Stimulated activated CD4-positive, alpha-beta T cell treated with anti-CD3 and anti-CD28 coated beads, TNF-alpha, amount 100 ng/mL, for 4 hours (primary cell): ENCODE measurements around the gene MUC5AC.
"Not testable (repeated sequence)": the region's sequence is repeated elsewhere in the genome, so short reads cannot be mapped to it uniquely, and the experiment has no call there.

Experiments
- DNase-seq, 3 experiments: peaks; one replicate each; pipeline ENCODE4 v3.0.0-alpha.2; 2020; ENCODE audit warnings: low read depth in 3 of 3

MUC5AC gene

GRCh38 chr11:1175461-1176223, 17.9 kb downstream of the MUC5AC start:
- DNase-seq, result no peak

DNA sequence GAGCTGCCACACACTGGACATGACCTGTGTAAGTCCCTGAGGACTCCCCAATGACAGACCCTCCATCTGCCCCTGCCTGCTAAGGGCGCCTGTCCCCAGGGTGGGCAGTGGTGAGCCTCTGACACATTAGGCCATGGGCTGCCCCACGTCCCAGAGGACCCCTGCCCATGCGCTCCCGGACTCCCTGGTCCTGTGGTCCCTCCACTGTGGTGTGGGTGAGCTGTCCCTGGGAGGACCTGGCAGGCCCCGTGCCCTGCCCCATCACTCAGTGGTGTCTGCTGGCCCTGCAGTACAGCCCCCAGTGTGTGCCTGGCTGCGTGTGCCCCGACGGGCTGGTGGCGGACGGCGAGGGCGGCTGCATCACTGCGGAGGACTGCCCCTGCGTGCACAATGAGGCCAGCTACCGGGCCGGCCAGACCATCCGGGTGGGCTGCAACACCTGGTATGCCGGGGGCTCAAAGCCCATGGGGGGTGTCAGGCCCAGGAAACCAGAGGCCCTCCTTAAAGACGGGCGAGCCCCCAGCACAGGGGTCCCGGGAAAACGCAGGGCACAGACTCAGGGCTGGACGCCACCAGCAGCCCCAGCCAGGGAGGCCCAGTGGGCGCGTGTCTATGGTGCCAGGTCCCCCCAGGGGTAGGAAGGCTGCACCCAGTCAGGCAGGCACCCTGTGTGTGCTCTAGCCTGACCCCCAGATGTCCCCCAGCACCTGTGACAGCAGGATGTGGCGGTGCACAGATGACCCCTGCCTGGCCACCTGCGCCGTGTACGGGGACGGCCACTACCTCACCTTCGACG, 18.7 kb downstream of the MUC5AC start:
- no peak for DNase-seq

GRCh38 chr11:1177020-1177770, 19.4 kb downstream of the MUC5AC start:
- DNase-seq, result no peak

- DNase-seq, result no peak
These were observed 20.0 kb downstream of the MUC5AC start for GRCh38 chr11:1177771-1178090.

DNA sequence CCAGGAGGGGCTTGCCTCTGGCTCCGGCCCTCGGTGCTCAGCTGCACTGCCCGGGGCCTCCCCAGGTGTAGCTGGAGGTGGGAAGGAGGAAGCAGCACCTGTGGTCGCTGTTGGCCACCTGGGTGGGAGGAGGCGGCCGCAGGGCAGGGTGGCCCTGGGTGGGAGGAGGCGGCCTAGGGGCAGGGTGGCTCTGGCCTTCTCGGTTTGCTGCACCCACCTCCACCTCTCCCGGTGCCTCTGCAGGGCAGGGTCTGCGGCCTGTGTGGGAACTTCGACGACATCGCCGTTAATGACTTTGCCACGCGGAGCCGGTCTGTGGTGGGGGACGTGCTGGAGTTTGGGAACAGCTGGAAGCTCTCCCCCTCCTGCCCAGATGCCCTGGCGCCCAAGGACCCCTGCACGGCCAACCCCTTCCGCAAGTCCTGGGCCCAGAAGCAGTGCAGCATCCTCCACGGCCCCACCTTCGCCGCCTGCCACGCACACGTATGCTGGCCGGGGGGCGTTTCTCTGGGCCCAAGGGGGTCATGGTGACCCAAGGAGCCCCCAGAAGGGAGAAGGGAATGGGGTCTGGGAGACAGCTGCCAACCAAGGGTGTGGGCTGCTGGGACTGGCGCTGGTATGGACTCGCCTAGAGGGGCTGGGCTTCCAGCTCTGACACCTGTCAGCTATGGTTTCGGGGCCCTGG, 20.6 kb downstream of the MUC5AC start:
- no peak for DNase-seq

DNA sequence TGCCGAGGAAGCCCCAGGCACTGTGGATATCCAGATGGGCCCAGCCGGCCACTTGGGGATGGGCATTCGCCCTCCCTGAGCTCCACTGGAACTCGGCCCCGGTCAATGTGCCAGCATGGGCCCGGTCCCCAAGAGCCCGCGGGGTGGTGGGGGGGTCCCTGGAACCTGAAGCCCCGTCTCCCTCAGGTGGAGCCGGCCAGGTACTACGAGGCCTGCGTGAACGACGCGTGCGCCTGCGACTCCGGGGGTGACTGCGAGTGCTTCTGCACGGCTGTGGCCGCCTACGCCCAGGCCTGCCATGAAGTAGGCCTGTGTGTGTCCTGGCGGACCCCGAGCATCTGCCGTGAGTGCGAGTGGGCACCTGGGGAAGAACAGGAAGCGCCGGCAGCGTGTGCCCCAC, 21.2 kb downstream of the MUC5AC start:
- DNase-seq, result no peak

DNA sequence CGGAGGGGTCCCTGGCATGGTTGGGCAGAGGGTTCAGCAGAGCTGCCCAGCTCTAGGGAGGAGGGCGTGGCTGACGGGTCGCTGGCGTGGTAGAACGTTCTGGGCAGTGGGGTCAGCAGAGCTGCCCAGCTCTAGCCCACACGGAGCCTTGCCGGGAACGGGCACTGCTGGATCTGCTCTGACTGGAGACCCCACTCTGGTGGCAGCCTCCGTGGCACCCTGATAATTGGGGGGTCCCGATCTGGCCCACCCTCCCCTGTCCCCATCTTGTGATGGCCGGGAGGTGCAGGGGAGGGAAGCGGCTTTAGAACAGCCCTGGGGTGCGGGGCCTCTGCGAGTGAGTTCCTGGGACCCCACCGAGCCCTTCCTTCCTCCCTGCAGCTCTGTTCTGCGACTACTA, 21.9 kb downstream of the MUC5AC start:
- no peak for DNase-seq

GRCh38 chr11:1180171-1180570, 22.4 kb downstream of the MUC5AC start:
- DNase-seq, result no peak

GRCh38 chr11:1180947-1181391, 23.2 kb downstream of the MUC5AC start:
- DNase-seq, result no peak

GRCh38 chr11:1181420-1181819, 23.7 kb downstream of the MUC5AC start:
- DNase-seq, result no peak

DNA sequence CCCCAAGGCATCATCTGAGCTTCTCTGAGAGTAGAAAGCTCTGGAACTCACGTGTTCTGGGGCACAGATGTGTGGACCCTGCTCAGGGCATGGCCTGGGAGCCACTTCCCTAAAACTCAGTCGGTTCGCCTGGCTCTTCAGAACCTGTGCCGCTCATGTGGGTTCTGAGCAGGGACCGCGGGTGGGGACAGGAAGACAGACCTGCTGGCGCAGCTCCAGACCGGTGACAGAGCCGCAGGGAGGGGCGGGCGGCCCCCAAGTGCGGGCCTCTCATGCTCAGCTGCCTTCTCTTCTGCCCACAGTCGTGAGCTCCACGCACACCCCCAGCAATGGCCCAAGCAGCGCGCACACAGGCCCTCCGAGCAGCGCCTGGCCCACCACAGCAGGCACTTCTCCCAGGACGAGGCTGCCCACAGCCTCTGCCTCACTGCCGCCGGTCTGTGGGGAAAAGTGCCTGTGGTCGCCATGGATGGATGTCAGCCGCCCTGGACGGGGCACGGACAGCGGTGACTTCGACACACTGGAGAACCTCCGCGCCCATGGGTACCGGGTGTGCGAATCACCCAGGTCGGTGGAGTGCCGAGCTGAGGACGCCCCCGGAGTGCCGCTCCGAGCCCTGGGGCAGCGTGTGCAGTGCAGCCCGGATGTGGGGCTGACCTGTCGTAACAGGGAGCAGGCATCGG, 24.2 kb downstream of the MUC5AC start:
- no peak for DNase-seq

GRCh38 chr11:1184139-1184538, 26.4 kb downstream of the MUC5AC start:
- not testable (repeated sequence) for DNase-seq

DNA sequence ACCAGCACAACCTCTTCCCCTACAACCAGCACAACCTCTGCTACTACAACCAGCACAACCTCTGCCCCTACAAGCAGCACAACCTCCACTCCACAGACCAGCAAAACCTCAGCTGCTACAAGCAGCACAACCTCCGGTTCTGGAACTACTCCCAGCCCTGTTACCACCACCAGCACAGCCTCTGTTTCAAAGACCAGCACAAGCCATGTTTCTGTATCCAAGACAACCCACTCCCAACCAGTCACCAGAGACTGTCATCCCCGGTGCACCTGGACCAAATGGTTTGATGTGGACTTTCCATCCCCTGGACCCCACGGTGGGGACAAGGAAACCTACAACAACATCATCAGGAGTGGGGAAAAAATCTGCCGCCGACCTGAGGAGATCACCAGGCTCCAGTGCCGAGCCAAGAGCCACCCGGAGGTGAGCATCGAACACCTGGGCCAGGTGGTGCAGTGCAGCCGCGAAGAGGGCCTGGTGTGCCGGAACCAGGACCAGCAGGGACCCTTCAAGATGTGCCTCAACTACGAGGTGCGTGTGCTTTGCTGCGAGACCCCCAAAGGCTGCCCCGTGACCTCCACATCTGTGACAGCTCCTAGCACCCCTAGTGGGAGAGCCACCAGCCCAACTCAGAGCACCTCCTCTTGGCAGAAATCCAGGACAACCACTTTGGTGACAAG, 30.8 kb downstream of the MUC5AC start:
- DNase-seq, result not testable (repeated sequence)

GRCh38 chr11:1189816-1190215, 32.1 kb downstream of the MUC5AC start:
- not testable (repeated sequence) for DNase-seq

GRCh38 chr11:1191786-1192470, 34.2 kb downstream of the MUC5AC start:
- not testable (repeated sequence) for DNase-seq

- DNase-seq, result no peak
These were observed 35.1 kb downstream of the MUC5AC start for GRCh38 chr11:1192741-1193325.

GRCh38 chr11:1193326-1194230, 35.8 kb downstream of the MUC5AC start:
- no peak for DNase-seq

- DNase-seq, result no peak
These were observed 36.7 kb downstream of the MUC5AC start for GRCh38 chr11:1194231-1194976.
